GM19035 (cell line): ENCODE data around the gene ARMH1.
"Not testable (repeated sequence)": the region's sequence is repeated elsewhere in the genome, so short reads cannot be mapped to it uniquely, and the experiment has no call there.

ENCODE experiments used
- ATAC-seq: cut with Tn5 transposase; IDR thresholded peaks from one replicate; pipeline ENCODE4 v1.9.1; 2021; ENCODE audit not compliant: unreplicated experiment

The ARMH1 gene

GRCh38 chr1:44664730-44665370 is 9.7 kb upstream of the ARMH1 start:
- ATAC-seq, result no peak

- not testable (repeated sequence) for ATAC-seq
Measured at GRCh38 chr1:44666719-44667118, 7.8 kb upstream of the ARMH1 start.

GRCh38 chr1:44670751-44671640 is 3.5 kb upstream of the ARMH1 start:
- no peak for ATAC-seq

- ATAC-seq, result no peak
Measured at GRCh38 chr1:44672254-44672955, 2.1 kb upstream of the ARMH1 start.

- no peak for ATAC-seq
Measured at GRCh38 chr1:44672961-44673674, 1.4 kb upstream of the ARMH1 start.

GRCh38 chr1:44673675-44674112 is 820 bp upstream of the ARMH1 start:
- peak; percentile 7 for ATAC-seq

- no peak for ATAC-seq
Measured at GRCh38 chr1:44675186-44675585, 672 bp downstream of the ARMH1 start.

GRCh38 chr1:44676484-44677200 is 2.1 kb downstream of the ARMH1 start:
- ATAC-seq, result no peak

GRCh38 chr1:44677201-44677766 is 2.8 kb downstream of the ARMH1 start:
- ATAC-seq, result no peak

- no peak for ATAC-seq
Measured at GRCh38 chr1:44678120-44678519, 3.6 kb downstream of the ARMH1 start.

GRCh38 chr1:44678626-44679025 is 4.1 kb downstream of the ARMH1 start:
- ATAC-seq, result no peak

- no peak for ATAC-seq
Measured at GRCh38 chr1:44679468-44679867, 5.0 kb downstream of the ARMH1 start.

GRCh38 chr1:44681905-44682882 is 7.7 kb downstream of the ARMH1 start:
- no peak for ATAC-seq

GRCh38 chr1:44682883-44683265 is 8.4 kb downstream of the ARMH1 start:
- ATAC-seq, result no peak

- no peak for ATAC-seq
Measured at GRCh38 chr1:44684525-44684924, 10.0 kb downstream of the ARMH1 start.

- no peak for ATAC-seq
Measured at GRCh38 chr1:44685218-44685617, 10.7 kb downstream of the ARMH1 start.

GRCh38 chr1:44685881-44686280 is 11.4 kb downstream of the ARMH1 start:
- no peak for ATAC-seq

GRCh38 chr1:44688760-44689446 is 14.4 kb downstream of the ARMH1 start:
- no peak for ATAC-seq

GRCh38 chr1:44689447-44689765 is 14.9 kb downstream of the ARMH1 start:
- no peak for ATAC-seq
